ENCODE data around the gene HAND1. TPM values are rescaled to one million over a fixed set of nuclear protein-coding genes. Genes with fewer than 3 reads are reported as not detected.
A peak's percentile ranks its signal among the peaks of the same experiment; 100 is the strongest.

HAND1 gene
- total and polyA plus RNA-seq, 2 experiments from 2014 or later, result not detected

GRCh38 chr5:154522284-154522683, 44.3 kb upstream of the HAND1 start:
- no peak overlapping the region for H3K4me3 Mint-ChIP-seq
- H3K9me3 Mint-ChIP-seq, result no peaks in the 10 kb centered on the region
- Histone ChIP-seq H4K20me1 (replicated peaks; ENCODE audit: insufficient read depth) (no peaks in the 10 kb centered on the region), H3K9me2 (ENCODE audit: insufficient read depth) (no peaks in the 10 kb centered on the region), H3F3A (replicated peaks; ENCODE audit: low read depth) (0 out of 2 replicates have a peak, but pooled peaks cover 4% of the 10 kb centered on the region), H2AFZ (no peak overlapping the region), H3K4me1 (ENCODE audit: insufficient read depth) (peaks cover 14% of the 10 kb centered on the region), H3K27me3 (ENCODE audit: insufficient read depth) (peaks cover 24% of the 10 kb centered on the region), H3K79me2 (replicated peaks; ENCODE audit: insufficient read depth) (no peaks in the 10 kb centered on the region), H3K4me2 (peak overlapping the region; percentile 87; the same call in 1 of the 2 replicates), H3K27ac (ENCODE audit: low read depth) (no peak overlapping the region), H3K4me3 (peak overlapping the region; percentile 61; the same call in 1 of the 2 replicates), H3K36me3 (ENCODE audit: insufficient read depth) (no peaks in the 10 kb centered on the region)
- ATAC-seq (no peak), DNase-seq (ENCODE audit: low spot score) (no peak)
- H3K27ac Mint-ChIP-seq, result no peak overlapping the region
- H3K4me1 Mint-ChIP-seq, result peaks cover 20% of the 10 kb centered on the region
- peaks cover 15% of the 10 kb centered on the region for H3K27me3 Mint-ChIP-seq (ENCODE audit: insufficient read depth, low read depth, poor library complexity)
- TF ChIP-seq POLR2AphosphoS5 (IDR thresholded peaks at IDR 0.05; ENCODE audit: low read depth) (no peak), JUNB (IDR thresholded peaks at IDR 0.05; ENCODE audit: unreplicated experiment) (no peak), ZNF114 (CRISPR knock-in tag; IDR thresholded peaks at IDR 0.05) (no peak), EZH2 (IDR thresholded peaks at IDR 0.05; ENCODE audit: low read depth, unreplicated experiment) (no peak), ZNF331 (CRISPR knock-in tag; IDR thresholded peaks at IDR 0.05; ENCODE audit: low read depth) (no peak), STAT1 (IDR thresholded peaks at IDR 0.05; ENCODE audit: unreplicated experiment) (no peak), ZNF462 (CRISPR knock-in tag; IDR thresholded peaks at IDR 0.05) (no peak), REST (IDR thresholded peaks at IDR 0.05; ENCODE audit: unreplicated experiment) (no peak), NANOG (IDR thresholded peaks at IDR 0.05; ENCODE audit: borderline replicate concordance) (no peak), ETS1 (IDR thresholded peaks at IDR 0.05) (no peak), EZH2phosphoT487 (IDR thresholded peaks at IDR 0.05; ENCODE audit: unreplicated experiment) (no peak), CTCF (conservative IDR thresholded peaks at IDR 0.05; ENCODE audit: low read depth in 2 of 2) (no peak), CREB1 (CRISPR knock-in tag; IDR thresholded peaks at IDR 0.05; ENCODE audit: low read depth) (no peak)
- H3K36me3 Mint-ChIP-seq (ENCODE audit: low read depth), result no peaks in the 10 kb centered on the region
